Neural cell (in vitro differentiated cells): Measurements from ENCODE around the gene NEDD9. TPM values are rescaled to one million over a fixed set of nuclear protein-coding genes. Genes with fewer than 3 reads are reported as not detected.

ENCODE experiments used
- H2AFZ ChIP-seq: fragments of 200-600, 300-800 bp; sonication (generic), shearing (Covaris generic); 2 replicates; pipeline ENCODE4 v1.6.0; 2014; ENCODE audit warnings: low read depth, mild to moderate bottlenecking, antibody characterized with exemption, low read length, moderate library complexity
- H3F3A ChIP-seq: fragments of 200-600 bp; shearing (Covaris generic); 2 replicates; pipeline ENCODE4 v1.6.1; 2016; ENCODE audit warnings: mild to moderate bottlenecking, moderate library complexity, mixed read lengths, antibody characterized with exemption, low read length; ENCODE audit not compliant: insufficient read depth, poor library complexity, severe bottlenecking
- H3K27ac ChIP-seq: fragments of 200-600, 300-800 bp; sonication (generic), shearing (Covaris generic); 2 replicates; pipeline ENCODE4 v1.5.1; 2014; ENCODE audit warnings: mild to moderate bottlenecking, low read length, moderate library complexity
- H3K27me3 ChIP-seq: fragments of 300-800, 200-600 bp; sonication (generic), shearing (Covaris generic); 2 replicates; pipeline ENCODE4 v1.6.0; 2014; ENCODE audit warnings: mild to moderate bottlenecking, low read depth, low read length, moderate library complexity; ENCODE audit not compliant: insufficient read depth
- H3K36me3 ChIP-seq: fragments of 300-800, 200-600 bp; sonication (generic), shearing (Covaris generic); 2 replicates; pipeline ENCODE4 v1.5.1; 2014; ENCODE audit warnings: mild to moderate bottlenecking, antibody characterized with exemption, low read length, moderate library complexity; ENCODE audit not compliant: insufficient read depth
- H3K4me2 ChIP-seq: fragments of 300-800, 200-600 bp; sonication (generic), shearing (Covaris generic); 2 replicates; pipeline ENCODE4 v1.6.0; 2014; ENCODE audit warnings: mild to moderate bottlenecking, low read length
- H3K4me3 ChIP-seq: fragments of 300-800, 200-600 bp; sonication (generic), shearing (Covaris generic); 2 replicates; pipeline ENCODE4 v1.5.1; 2014; ENCODE audit warnings: mild to moderate bottlenecking, low read length, moderate library complexity
- H3K79me2 ChIP-seq: fragments of 200-600 bp; shearing (Covaris generic); replicated peaks from 2 replicates; pipeline ENCODE4 v1.6.0; 2014; ENCODE audit warnings: mild to moderate bottlenecking, low read length, moderate library complexity; ENCODE audit not compliant: insufficient read depth
- H3K9ac ChIP-seq: fragments of 300-800, 200-600 bp; sonication (generic), shearing (Covaris generic); 2 replicates; pipeline ENCODE4 v1.6.1; 2016; ENCODE audit warnings: mild to moderate bottlenecking, low read length, mixed read lengths
- H3K9me2 ChIP-seq: fragments of 200-600 bp; shearing (Covaris generic); 2 replicates; pipeline ENCODE4 v1.6.1; 2016; ENCODE audit warnings: mild to moderate bottlenecking, low read length, mixed read lengths; ENCODE audit not compliant: insufficient read depth
- H3K9me3 ChIP-seq: fragments of 200-600, 300-800 bp; sonication (generic), shearing (Covaris generic); 2 replicates; pipeline ENCODE4 v1.6.1; 2016; ENCODE audit warnings: mild to moderate bottlenecking, mixed run types, low read length, moderate library complexity, mixed read lengths
- H4K20me1 ChIP-seq: fragments of 200-600 bp; shearing (Covaris generic); 2 replicates; pipeline ENCODE4 v1.6.1; 2016; ENCODE audit warnings: mild to moderate bottlenecking, mixed run types; ENCODE audit not compliant: insufficient read depth
- EP300 ChIP-seq: fragments of 450-650 bp; conservative IDR thresholded peaks from 2 replicates; pipeline ENCODE4 v1.6.1; 2014; ENCODE audit warnings: antibody characterized with exemption, mild to moderate bottlenecking, moderate library complexity; ENCODE audit not compliant: poor library complexity, severe bottlenecking
- EZH2 ChIP-seq: fragments of 200-600, 300-800 bp; shearing (Covaris generic), sonication (generic); IDR thresholded peaks from 2 replicates; pipeline ENCODE4 v1.6.1; 2014; ENCODE audit warnings: antibody characterized with exemption, low read length, borderline replicate concordance, mild to moderate bottlenecking; ENCODE audit not compliant: insufficient read depth, poor library complexity, severe bottlenecking
- MXI1 ChIP-seq: fragments of 450-650 bp; conservative IDR thresholded peaks from 2 replicates; pipeline ENCODE4 v1.6.1; 2014; ENCODE audit warnings: antibody characterized with exemption, mild to moderate bottlenecking; ENCODE audit not compliant: poor library complexity, severe bottlenecking
- POLR2AphosphoS5 ChIP-seq: IDR thresholded peaks from 2 replicates; pipeline ENCODE4 v1.6.1; 2012
- RAD21 ChIP-seq: fragments of 450-650 bp; conservative IDR thresholded peaks from 2 replicates; pipeline ENCODE4 v1.6.1; 2014; ENCODE audit warnings: antibody characterized with exemption, mild to moderate bottlenecking, moderate library complexity
- SMC3 ChIP-seq: fragments of 450-650 bp; conservative IDR thresholded peaks from 2 replicates; pipeline ENCODE4 v1.6.1; 2014; ENCODE audit warnings: antibody characterized with exemption, mild to moderate bottlenecking, moderate library complexity; ENCODE audit not compliant: poor library complexity
- TAF1 ChIP-seq: IDR thresholded peaks from 2 replicates; pipeline ENCODE4 v1.6.1; 2012; ENCODE audit warnings: low read depth
- polyA plus RNA-seq: library from polyadenylated mRNA; depleted of rRNA; stranded (reverse); fragments of >200 nt; gene quantifications from 2 replicates; pipeline ENCODE4 v1.2.3, GENCODE V29; 2014
- TF ChIP-seq, protein P1 (sequence below): IDR thresholded peaks from 2 replicates; pipeline ENCODE4 v1.6.1; 2012; ENCODE audit warnings: borderline replicate concordance
- TF ChIP-seq, protein P2 (sequence below): fragments of 450-650 bp; IDR thresholded peaks from 2 replicates; pipeline ENCODE4 v1.5.1; 2014; ENCODE audit warnings: antibody characterized with exemption, mild to moderate bottlenecking, moderate library complexity; ENCODE audit not compliant: poor library complexity, severe bottlenecking

Gene NEDD9
- polyA plus RNA-seq, 1 donor from 2014 or later, result 0.11 TPM

DNA sequence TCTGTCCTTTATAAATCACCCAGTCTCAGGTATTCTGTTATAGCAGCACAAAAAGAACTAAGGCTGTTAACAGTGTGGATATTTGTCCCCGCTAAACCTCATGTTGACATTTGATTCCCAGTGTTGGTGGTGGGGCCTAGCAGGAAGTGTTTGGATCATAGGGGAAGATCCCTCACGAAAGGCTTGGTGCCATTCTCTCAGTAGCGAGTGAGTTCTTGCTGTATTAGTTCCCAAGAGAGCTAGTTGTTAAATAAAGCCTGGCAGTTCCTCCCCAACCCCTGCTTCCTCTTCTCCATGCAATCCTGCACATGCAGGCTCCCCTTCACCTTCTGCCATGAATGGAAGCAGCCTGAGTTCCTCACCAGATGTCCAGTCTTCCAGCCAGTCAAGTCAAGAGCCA is 91.2 kb downstream of the NEDD9 start:
- H3F3A ChIP-seq, result no peaks in the 10 kb centered on the region
- H3K79me2 ChIP-seq, result no peaks in the 10 kb centered on the region
- no peak overlapping the region for H3K27ac ChIP-seq
- no peaks in the 10 kb centered on the region for H3K36me3 ChIP-seq
- H3K27me3 ChIP-seq, result no peaks in the 10 kb centered on the region
- H3K4me2 ChIP-seq, result no peak overlapping the region
- H3K9me3 ChIP-seq, result no peaks in the 10 kb centered on the region
- TF ChIP-seq EP300 (no peak), EZH2 (no peak), POLR2AphosphoS5 (no peak), RAD21 (no peak), SMC3 (no peak), MXI1 (no peak), TAF1 (no peak)
- TF ChIP-seq, protein P1, sequence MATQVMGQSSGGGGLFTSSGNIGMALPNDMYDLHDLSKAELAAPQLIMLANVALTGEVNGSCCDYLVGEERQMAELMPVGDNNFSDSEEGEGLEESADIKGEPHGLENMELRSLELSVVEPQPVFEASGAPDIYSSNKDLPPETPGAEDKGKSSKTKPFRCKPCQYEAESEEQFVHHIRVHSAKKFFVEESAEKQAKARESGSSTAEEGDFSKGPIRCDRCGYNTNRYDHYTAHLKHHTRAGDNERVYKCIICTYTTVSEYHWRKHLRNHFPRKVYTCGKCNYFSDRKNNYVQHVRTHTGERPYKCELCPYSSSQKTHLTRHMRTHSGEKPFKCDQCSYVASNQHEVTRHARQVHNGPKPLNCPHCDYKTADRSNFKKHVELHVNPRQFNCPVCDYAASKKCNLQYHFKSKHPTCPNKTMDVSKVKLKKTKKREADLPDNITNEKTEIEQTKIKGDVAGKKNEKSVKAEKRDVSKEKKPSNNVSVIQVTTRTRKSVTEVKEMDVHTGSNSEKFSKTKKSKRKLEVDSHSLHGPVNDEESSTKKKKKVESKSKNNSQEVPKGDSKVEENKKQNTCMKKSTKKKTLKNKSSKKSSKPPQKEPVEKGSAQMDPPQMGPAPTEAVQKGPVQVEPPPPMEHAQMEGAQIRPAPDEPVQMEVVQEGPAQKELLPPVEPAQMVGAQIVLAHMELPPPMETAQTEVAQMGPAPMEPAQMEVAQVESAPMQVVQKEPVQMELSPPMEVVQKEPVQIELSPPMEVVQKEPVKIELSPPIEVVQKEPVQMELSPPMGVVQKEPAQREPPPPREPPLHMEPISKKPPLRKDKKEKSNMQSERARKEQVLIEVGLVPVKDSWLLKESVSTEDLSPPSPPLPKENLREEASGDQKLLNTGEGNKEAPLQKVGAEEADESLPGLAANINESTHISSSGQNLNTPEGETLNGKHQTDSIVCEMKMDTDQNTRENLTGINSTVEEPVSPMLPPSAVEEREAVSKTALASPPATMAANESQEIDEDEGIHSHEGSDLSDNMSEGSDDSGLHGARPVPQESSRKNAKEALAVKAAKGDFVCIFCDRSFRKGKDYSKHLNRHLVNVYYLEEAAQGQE, result no peak
- TF ChIP-seq, protein P2, sequence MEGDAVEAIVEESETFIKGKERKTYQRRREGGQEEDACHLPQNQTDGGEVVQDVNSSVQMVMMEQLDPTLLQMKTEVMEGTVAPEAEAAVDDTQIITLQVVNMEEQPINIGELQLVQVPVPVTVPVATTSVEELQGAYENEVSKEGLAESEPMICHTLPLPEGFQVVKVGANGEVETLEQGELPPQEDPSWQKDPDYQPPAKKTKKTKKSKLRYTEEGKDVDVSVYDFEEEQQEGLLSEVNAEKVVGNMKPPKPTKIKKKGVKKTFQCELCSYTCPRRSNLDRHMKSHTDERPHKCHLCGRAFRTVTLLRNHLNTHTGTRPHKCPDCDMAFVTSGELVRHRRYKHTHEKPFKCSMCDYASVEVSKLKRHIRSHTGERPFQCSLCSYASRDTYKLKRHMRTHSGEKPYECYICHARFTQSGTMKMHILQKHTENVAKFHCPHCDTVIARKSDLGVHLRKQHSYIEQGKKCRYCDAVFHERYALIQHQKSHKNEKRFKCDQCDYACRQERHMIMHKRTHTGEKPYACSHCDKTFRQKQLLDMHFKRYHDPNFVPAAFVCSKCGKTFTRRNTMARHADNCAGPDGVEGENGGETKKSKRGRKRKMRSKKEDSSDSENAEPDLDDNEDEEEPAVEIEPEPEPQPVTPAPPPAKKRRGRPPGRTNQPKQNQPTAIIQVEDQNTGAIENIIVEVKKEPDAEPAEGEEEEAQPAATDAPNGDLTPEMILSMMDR, result no peak
- no peak overlapping the region for H2AFZ ChIP-seq
- no peak overlapping the region for H3K4me3 ChIP-seq
- no peak overlapping the region for H3K9ac ChIP-seq
- H3K9me2 ChIP-seq, result no peaks in the 10 kb centered on the region
- H4K20me1 ChIP-seq, result no peaks in the 10 kb centered on the region

DNA sequence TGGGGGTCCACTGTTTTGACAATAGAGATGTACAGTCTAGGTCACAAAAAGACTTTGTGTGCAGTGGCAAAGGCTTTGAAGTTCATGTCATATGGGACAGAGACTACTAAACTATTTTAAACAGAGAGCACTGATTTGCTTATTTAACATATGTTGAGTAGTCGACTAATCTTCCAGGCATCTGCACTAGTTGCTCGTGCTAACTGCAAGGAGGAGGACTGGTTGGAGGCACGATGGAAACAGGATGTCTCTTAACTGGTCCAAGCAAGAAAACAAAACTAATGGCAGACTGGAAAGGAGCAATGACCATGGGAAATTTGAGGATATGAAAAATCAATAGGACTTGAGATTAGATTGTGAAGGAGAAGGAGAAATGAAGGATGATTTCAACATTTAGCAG is 92.4 kb downstream of the NEDD9 start:
- Histone ChIP-seq H3K79me2 (no peaks in the 10 kb centered on the region), H3K9me3 (no peaks in the 10 kb centered on the region), H2AFZ (no peak overlapping the region), H3K27me3 (no peaks in the 10 kb centered on the region), H3K4me3 (no peak overlapping the region), H3K9me2 (no peaks in the 10 kb centered on the region), H4K20me1 (no peaks in the 10 kb centered on the region), H3K27ac (no peak overlapping the region), H3K9ac (no peak overlapping the region), H3K36me3 (peaks cover 3% of the 10 kb centered on the region), H3K4me2 (no peak overlapping the region), H3F3A (no peaks in the 10 kb centered on the region)
- TF ChIP-seq EZH2 (no peak), RAD21 (no peak), TAF1 (no peak), MXI1 (no peak), POLR2AphosphoS5 (no peak), EP300 (no peak)
- TF ChIP-seq, protein P1, result no peak
- TF ChIP-seq, protein P2, result no peak
